Neural progenitor cell (in vitro differentiated cells): ENCODE data around the gene OR2Y1. TPM values are rescaled to one million over a fixed set of nuclear protein-coding genes. Genes with fewer than 3 reads are reported as not detected.
"Not testable (repeated sequence)": the region's sequence is repeated elsewhere in the genome, so short reads cannot be mapped to it uniquely, and the experiment has no call there.

Experiments used
- DNase-seq: peaks from one replicate; pipeline ENCODE4 v3.0.0-alpha.2; 2016; ENCODE audit warnings: low spot score
- H2AFZ ChIP-seq: fragments of 200-600 bp; sonication (generic); replicated peaks from 2 replicates; pipeline ENCODE4 v1.6.1; 2016; ENCODE audit warnings: antibody characterized with exemption
- H3F3A ChIP-seq: fragments of 200-600 bp; sonication (generic); 2 replicates; pipeline ENCODE4 v1.6.1; 2016; ENCODE audit warnings: antibody characterized with exemption, low read depth
- H3K27ac ChIP-seq: fragments of 200-600 bp; sonication (generic); 2 replicates; pipeline ENCODE4 v1.5.1; 2016; ENCODE audit warnings: mild to moderate bottlenecking
- H3K27me3 ChIP-seq: fragments of 200-600 bp; sonication (generic); 2 replicates; pipeline ENCODE4 v1.6.1; 2016; ENCODE audit warnings: mild to moderate bottlenecking, moderate library complexity
- H3K36me3 ChIP-seq: fragments of 200-600 bp; sonication (generic); 2 replicates; pipeline ENCODE4 v1.5.1; 2016
- H3K4me1 ChIP-seq: fragments of 200-600 bp; sonication (generic); 2 replicates; pipeline ENCODE4 v1.6.1; 2016; ENCODE audit warnings: mixed run types
- H3K4me2 ChIP-seq: fragments of 200-600 bp; sonication (generic); 2 replicates; pipeline ENCODE4 v1.6.1; 2016
- H3K4me3 ChIP-seq: fragments of 200-600 bp; sonication (generic); 2 replicates; pipeline ENCODE4 v1.5.1; 2016
- H3K79me2 ChIP-seq: fragments of 200-600 bp; sonication (generic); 2 replicates; pipeline ENCODE4 v1.6.1; 2016; ENCODE audit warnings: low read depth
- H3K9ac ChIP-seq: fragments of 200-600 bp; sonication (generic); 2 replicates; pipeline ENCODE4 v1.6.1; 2016
- H3K9me3 ChIP-seq: fragments of 200-600 bp; sonication (generic); 2 replicates; pipeline ENCODE4 v1.5.1; 2016; ENCODE audit warnings: low read depth
- H4K20me1 ChIP-seq: fragments of 200-600 bp; sonication (generic); 2 replicates; pipeline ENCODE4 v1.6.1; 2016; ENCODE audit warnings: low read depth
- H3K27ac Mint-ChIP-seq: 3 replicates; pipeline ENCODE4 v1.8.0; 2021; ENCODE audit warnings: mixed read lengths
- H3K27me3 Mint-ChIP-seq: 2 replicates; pipeline ENCODE4 v1.8.0; 2022; ENCODE audit warnings: low read depth, mild to moderate bottlenecking, inconsistent platforms, moderate library complexity, mixed read lengths; ENCODE audit not compliant: insufficient read depth
- H3K36me3 Mint-ChIP-seq: 3 replicates; pipeline ENCODE4 v1.8.0; 2021; ENCODE audit warnings: mixed read lengths
- H3K4me1 Mint-ChIP-seq: 3 replicates; pipeline ENCODE4 v1.8.0; 2021; ENCODE audit warnings: mixed read lengths
- H3K4me3 Mint-ChIP-seq: 3 replicates; pipeline ENCODE4 v1.8.0; 2021; ENCODE audit warnings: mild to moderate bottlenecking, moderate library complexity, mixed read lengths
- H3K9me3 Mint-ChIP-seq: 3 replicates; pipeline ENCODE4 v1.8.0; 2020; ENCODE audit warnings: mixed read lengths
- EZH2 ChIP-seq: fragments of 200-600 bp; sonication (generic); IDR thresholded peaks from 2 replicates; pipeline ENCODE4 v1.6.1; 2017; ENCODE audit warnings: antibody characterized with exemption, mild to moderate bottlenecking, moderate library complexity
- EZH2phosphoT487 ChIP-seq: fragments of 200-600 bp; sonication (generic); IDR thresholded peaks from 2 replicates; pipeline ENCODE4 v1.6.1; 2017; ENCODE audit warnings: antibody characterized with exemption
- total RNA-seq: library from RNA; depleted of rRNA; stranded (reverse); fragments of >200 nt; gene quantifications from 2 replicates; pipeline ENCODE4 v1.2.3, GENCODE V29; 2015; ENCODE audit warnings: low replicate concordance
- TF ChIP-seq, protein P1 (sequence below): fragments of 200-600 bp; sonication (generic); IDR thresholded peaks from 2 replicates; pipeline ENCODE4 v1.5.1; 2017; ENCODE audit warnings: antibody characterized with exemption, mild to moderate bottlenecking

Gene OR2Y1
- total RNA-seq, 1 donor from 2014 or later, result not detected

DNA sequence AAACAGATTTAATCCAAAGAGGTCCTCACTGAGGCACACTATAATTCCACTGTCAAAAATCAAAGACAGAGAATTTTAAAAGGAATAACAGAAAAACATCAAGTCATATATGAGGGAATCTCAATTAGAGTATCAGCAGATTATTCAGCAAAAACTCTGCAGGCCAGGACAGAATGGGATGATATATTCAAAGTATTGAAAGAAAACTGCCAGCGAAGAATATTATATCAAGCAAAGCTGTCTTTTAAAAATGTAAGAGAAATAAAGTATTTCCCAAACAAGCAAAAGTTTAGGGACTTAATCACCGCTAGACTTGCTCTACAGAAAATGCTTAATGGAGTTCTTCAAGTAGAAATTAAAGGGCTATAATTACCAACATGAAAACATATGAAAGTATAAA, 15.7 kb upstream of the OR2Y1 start:
- no peak overlapping the region for H3K9ac ChIP-seq
- H3K4me3 ChIP-seq, result no peak overlapping the region
- H3K4me1 ChIP-seq, result no peaks in the 10 kb centered on the region
- peaks cover 4% of the 10 kb centered on the region for H3K27me3 ChIP-seq
- H3K9me3 ChIP-seq, result no peaks in the 10 kb centered on the region
- no peak overlapping the region for H3K27ac ChIP-seq
- no peaks in the 10 kb centered on the region for H3K36me3 ChIP-seq
- H3K79me2 ChIP-seq, result no peaks in the 10 kb centered on the region
- no peaks in the 10 kb centered on the region for H4K20me1 ChIP-seq
- no peak overlapping the region for H3K4me2 ChIP-seq
- Mint-ChIP-seq H3K4me3 (no peak overlapping the region), H3K4me1 (no peaks in the 10 kb centered on the region), H3K36me3 (no peaks in the 10 kb centered on the region), H3K9me3 (peaks cover 15% of the 10 kb centered on the region), H3K27ac (no peak overlapping the region), H3K27me3 (peaks cover 2% of the 10 kb centered on the region)
- H3F3A ChIP-seq, result no peaks in the 10 kb centered on the region
- no peak overlapping the region for H2AFZ ChIP-seq
- TF ChIP-seq EZH2phosphoT487 (no peak), EZH2 (no peak)
- TF ChIP-seq, protein P1, sequence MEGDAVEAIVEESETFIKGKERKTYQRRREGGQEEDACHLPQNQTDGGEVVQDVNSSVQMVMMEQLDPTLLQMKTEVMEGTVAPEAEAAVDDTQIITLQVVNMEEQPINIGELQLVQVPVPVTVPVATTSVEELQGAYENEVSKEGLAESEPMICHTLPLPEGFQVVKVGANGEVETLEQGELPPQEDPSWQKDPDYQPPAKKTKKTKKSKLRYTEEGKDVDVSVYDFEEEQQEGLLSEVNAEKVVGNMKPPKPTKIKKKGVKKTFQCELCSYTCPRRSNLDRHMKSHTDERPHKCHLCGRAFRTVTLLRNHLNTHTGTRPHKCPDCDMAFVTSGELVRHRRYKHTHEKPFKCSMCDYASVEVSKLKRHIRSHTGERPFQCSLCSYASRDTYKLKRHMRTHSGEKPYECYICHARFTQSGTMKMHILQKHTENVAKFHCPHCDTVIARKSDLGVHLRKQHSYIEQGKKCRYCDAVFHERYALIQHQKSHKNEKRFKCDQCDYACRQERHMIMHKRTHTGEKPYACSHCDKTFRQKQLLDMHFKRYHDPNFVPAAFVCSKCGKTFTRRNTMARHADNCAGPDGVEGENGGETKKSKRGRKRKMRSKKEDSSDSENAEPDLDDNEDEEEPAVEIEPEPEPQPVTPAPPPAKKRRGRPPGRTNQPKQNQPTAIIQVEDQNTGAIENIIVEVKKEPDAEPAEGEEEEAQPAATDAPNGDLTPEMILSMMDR, result no peak
- no peak for DNase-seq

GRCh38 chr5:180744253-180744652, 4.4 kb upstream of the OR2Y1 start:
- Histone ChIP-seq H3K9ac (no peak overlapping the region), H3K27ac (no peak overlapping the region), H3K79me2 (no peaks in the 10 kb centered on the region), H3K27me3 (peaks cover 17% of the 10 kb centered on the region), H3K36me3 (no peaks in the 10 kb centered on the region), H3K4me2 (no peak overlapping the region), H3K4me1 (no peaks in the 10 kb centered on the region), H2AFZ (no peak overlapping the region), H3K4me3 (no peak overlapping the region), H3K9me3 (no peaks in the 10 kb centered on the region), H4K20me1 (no peaks in the 10 kb centered on the region), H3F3A (no peaks in the 10 kb centered on the region)
- no peaks in the 10 kb centered on the region for H3K9me3 Mint-ChIP-seq
- no peak for TF ChIP-seq EZH2
- TF ChIP-seq, protein P1, result no peak
- no peak for TF ChIP-seq EZH2phosphoT487
- no peak overlapping the region for H3K4me3 Mint-ChIP-seq
- no peaks in the 10 kb centered on the region for H3K4me1 Mint-ChIP-seq
- no peak for DNase-seq
- no peak overlapping the region for H3K27ac Mint-ChIP-seq
- H3K36me3 Mint-ChIP-seq, result no peaks in the 10 kb centered on the region
- peaks cover 3% of the 10 kb centered on the region for H3K27me3 Mint-ChIP-seq

DNA sequence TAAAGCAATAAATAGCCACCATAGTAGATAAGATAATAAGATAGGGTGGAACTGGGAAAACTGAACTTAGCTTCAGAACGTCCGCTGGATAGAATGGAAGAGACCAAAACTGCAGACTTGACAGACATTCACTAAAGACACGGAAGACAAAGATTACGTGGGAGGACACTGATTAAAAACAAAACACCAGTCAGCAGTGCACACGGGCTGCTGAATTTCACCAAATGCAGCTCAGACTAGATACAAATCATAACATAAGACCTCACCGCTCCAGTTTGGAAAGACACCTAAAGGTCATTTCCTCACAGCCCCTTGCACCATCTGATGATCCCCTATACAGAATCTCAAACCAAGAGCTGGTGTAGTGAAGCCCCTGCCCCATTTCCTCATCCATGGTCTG, 2.9 kb upstream of the OR2Y1 start:
- H2AFZ ChIP-seq, result no peak overlapping the region
- TF ChIP-seq, protein P1, result no peak
- TF ChIP-seq EZH2 (no peak), EZH2phosphoT487 (no peak)
- DNase-seq, result no peak
- no peaks in the 10 kb centered on the region for H4K20me1 ChIP-seq
- H3K9me3 Mint-ChIP-seq, result no peaks in the 10 kb centered on the region
- no peak overlapping the region for H3K9ac ChIP-seq
- peaks cover 22% of the 10 kb centered on the region for H3K27me3 ChIP-seq
- no peaks in the 10 kb centered on the region for H3K4me1 ChIP-seq
- H3K79me2 ChIP-seq, result no peaks in the 10 kb centered on the region
- H3K4me3 Mint-ChIP-seq, result no peak overlapping the region
- H3K4me1 Mint-ChIP-seq, result no peaks in the 10 kb centered on the region
- no peak overlapping the region for H3K4me3 ChIP-seq
- no peaks in the 10 kb centered on the region for H3K36me3 Mint-ChIP-seq
- H3K27ac ChIP-seq, result no peak overlapping the region
- no peak overlapping the region for H3K27ac Mint-ChIP-seq
- H3K9me3 ChIP-seq, result no peaks in the 10 kb centered on the region
- no peaks in the 10 kb centered on the region for H3K36me3 ChIP-seq
- H3K4me2 ChIP-seq, result no peak overlapping the region
- peaks cover 3% of the 10 kb centered on the region for H3K27me3 Mint-ChIP-seq
- H3F3A ChIP-seq, result no peaks in the 10 kb centered on the region

DNA sequence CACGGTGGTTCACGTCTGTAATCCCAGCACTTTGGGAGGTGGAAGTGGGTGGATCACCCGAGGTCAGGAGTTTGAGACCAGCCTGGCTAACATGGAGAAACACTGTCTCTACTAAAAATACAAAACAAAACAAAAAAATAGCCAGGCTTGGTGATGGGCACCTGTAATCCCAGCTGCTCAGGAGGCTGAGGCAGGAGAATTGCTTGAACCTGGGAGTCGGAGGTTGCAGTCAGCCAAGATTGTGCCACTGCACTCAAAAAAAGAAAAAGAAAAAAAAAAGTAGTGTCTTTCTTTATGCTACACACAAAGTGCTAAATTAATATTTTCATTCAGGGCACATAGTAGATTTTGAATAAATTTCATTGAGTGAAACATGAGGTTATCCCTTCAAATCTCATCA, 1.1 kb upstream of the OR2Y1 start:
- not testable (repeated sequence) for H2AFZ ChIP-seq, H3K4me1 Mint-ChIP-seq, H3K36me3 Mint-ChIP-seq, H3F3A ChIP-seq, H3K4me2 ChIP-seq, H3K27ac ChIP-seq, H3K9me3 Mint-ChIP-seq, H3K9me3 ChIP-seq, H3K27me3 Mint-ChIP-seq, H3K4me1 ChIP-seq, H3K79me2 ChIP-seq, DNase-seq, H3K36me3 ChIP-seq, H3K4me3 ChIP-seq, H3K27ac Mint-ChIP-seq, H3K4me3 Mint-ChIP-seq, H3K9ac ChIP-seq, H4K20me1 ChIP-seq
- peaks cover 37% of the 10 kb centered on the region for H3K27me3 ChIP-seq
